H1 (cell line): ENCODE measurements around the gene NAA38. TPM values are rescaled to one million over a fixed set of nuclear protein-coding genes. Genes with fewer than 3 reads are reported as not detected.

Source experiments
- CTCF ChIA-PET: fragments of 300-600 bp; sonication (Branson Sonifier 250); formaldehyde crosslinking; loops from one replicate; lab custom pipeline; 2021; ENCODE audit not compliant: partially characterized antibody; lab: Charles Lee
- POLR2A ChIA-PET: fragments of 300-600 bp; sonication (Branson Sonifier 250); formaldehyde crosslinking; loops from one replicate; lab custom pipeline; 2021; ENCODE audit warnings: inconsistent platforms; ENCODE audit not compliant: partially characterized antibody; lab: Charles Lee
- DNase-seq, 2 experiments: peaks; one replicate each; pipeline versions ENCODE4 v3.0.0 to v3.0.0-alpha.2; 2010 to 2022; ENCODE audit warnings: low spot score in 2 of 2, low read depth in 1 of 2, mixed read lengths in 1 of 2
- FAIRE-seq: peaks from 2 replicates; lab custom pipeline; 2011; peaks lifted over from hg19 to GRCh38; lab: Jason Lieb, UNC
- H2AFZ ChIP-seq: 2 replicates; pipeline ENCODE4 v1.8.1; 2012; ENCODE audit warnings: low read length, inconsistent platforms
- H2AK5ac ChIP-seq: 2 replicates; pipeline ENCODE4 v1.6.1; 2013; ENCODE audit warnings: low read depth, low read length
- H2BK120ac ChIP-seq: replicated peaks from 2 replicates; pipeline ENCODE3; 2013; ENCODE audit warnings: low read depth, low read length, inconsistent platforms
- H2BK12ac ChIP-seq: 2 replicates; pipeline ENCODE4 v1.6.1; 2013; ENCODE audit warnings: low read depth, low read length
- H2BK15ac ChIP-seq: 2 replicates; pipeline ENCODE4 v1.6.1; 2013; ENCODE audit warnings: low read length
- H2BK20ac ChIP-seq: 2 replicates; pipeline ENCODE4 v1.6.1; 2013; ENCODE audit warnings: low read length
- H2BK5ac ChIP-seq: 2 replicates; pipeline ENCODE4 v1.6.1; 2013; ENCODE audit warnings: low read depth, low read length
- H3K14ac ChIP-seq: 2 replicates; pipeline ENCODE4 v1.6.1; 2013; ENCODE audit warnings: inconsistent platforms; ENCODE audit not compliant: insufficient read length
- H3K18ac ChIP-seq: 2 replicates; pipeline ENCODE4 v1.6.1; 2013; ENCODE audit warnings: low read length; ENCODE audit errors: extremely low read depth
- H3K23ac ChIP-seq: 2 replicates; pipeline ENCODE4 v1.6.1; 2013; ENCODE audit warnings: inconsistent platforms; ENCODE audit not compliant: insufficient read length
- H3K23me2 ChIP-seq: 2 replicates; pipeline ENCODE4 v1.6.1; 2013; ENCODE audit warnings: low read depth, low read length
- H3K27ac ChIP-seq: 2 replicates; pipeline ENCODE4 v1.6.1; 2011; ENCODE audit warnings: low read depth, low read length, inconsistent platforms
- H3K27me3 ChIP-seq, 4 experiments: replicated peaks in 1 of 4; 1 replicate in 1 of 4; 2 replicates in 3 of 4; pipeline versions ENCODE4 v1.6.1 to v1.8.1; 2011 to 2013; ENCODE audit warnings: low read length in 3 of 4, mild to moderate bottlenecking in 3 of 4, inconsistent platforms in 2 of 4, mixed read lengths in 2 of 4, moderate library complexity in 1 of 4; ENCODE audit not compliant: control insufficient read depth in 3 of 4, insufficient read depth in 3 of 4; ENCODE audit errors: extremely low read depth in 1 of 4
- H3K36me3 ChIP-seq, 4 experiments: 2 replicates each; pipeline versions ENCODE4 v1.6.1 to v1.8.1; 2011 to 2013; ENCODE audit warnings: mild to moderate bottlenecking in 4 of 4, low read length in 3 of 4, moderate library complexity in 2 of 4, control low read depth in 1 of 4, inconsistent platforms in 1 of 4; ENCODE audit not compliant: insufficient read depth in 4 of 4, control insufficient read depth in 2 of 4
- H3K4ac ChIP-seq: replicated peaks from 2 replicates; pipeline ENCODE3; 2013; ENCODE audit warnings: low read length, low read depth, mixed read lengths, inconsistent platforms; ENCODE audit not compliant: insufficient read length
- H3K4me1 ChIP-seq, 4 experiments: replicated peaks in 1 of 4; 1 replicate in 1 of 4; 2 replicates in 3 of 4; pipeline versions ENCODE4 v1.6.1 to v1.8.1; 2011 to 2013; ENCODE audit warnings: low read length in 3 of 4, inconsistent platforms in 2 of 4, mixed read lengths in 1 of 4; ENCODE audit not compliant: insufficient read depth in 4 of 4, control insufficient read depth in 3 of 4
- H3K4me2 ChIP-seq, 2 experiments: 2 replicates each; pipeline versions ENCODE4 v1.6.1 to v1.8.1; 2011 to 2013; ENCODE audit warnings: low read depth in 2 of 2, low read length in 2 of 2, control low read depth in 1 of 2, inconsistent platforms in 1 of 2, mild to moderate bottlenecking in 1 of 2; ENCODE audit not compliant: insufficient read depth in 1 of 2
- H3K4me3 ChIP-seq, 4 experiments: fragments of 200-600, 300-600 bp in 1 of 4; sonication (generic), shearing (Covaris generic), sonication (Bioruptor Twin) in 1 of 4; 2 replicates each; pipeline versions ENCODE4 v1.5.1 to v1.8.1; 2011 to 2016; ENCODE audit warnings: low read length in 4 of 4, low read depth in 3 of 4, control low read depth in 2 of 4, inconsistent platforms in 2 of 4, mild to moderate bottlenecking in 2 of 4, mixed read lengths in 1 of 4, moderate library complexity in 1 of 4; ENCODE audit not compliant: insufficient read depth in 2 of 4; ENCODE audit errors: extremely low read depth in 1 of 4
- H3K56ac ChIP-seq: replicated peaks from 2 replicates; pipeline ENCODE3; 2013; ENCODE audit warnings: low read depth, mild to moderate bottlenecking, mixed read lengths, low read length, inconsistent platforms; ENCODE audit not compliant: insufficient read length
- H3K79me1 ChIP-seq: 2 replicates; pipeline ENCODE4 v1.6.1; 2013; ENCODE audit warnings: low read depth, low read length, control low read depth
- H3K79me2 ChIP-seq, 2 experiments: 2 replicates each; pipeline versions ENCODE4 v1.6.1 to v1.8.1; 2012 to 2013; ENCODE audit warnings: low read length in 2 of 2, mild to moderate bottlenecking in 2 of 2, inconsistent platforms in 1 of 2; ENCODE audit not compliant: insufficient read depth in 2 of 2, control insufficient read depth in 1 of 2
- H3K9ac ChIP-seq, 4 experiments: replicated peaks in 1 of 4; 1 replicate in 1 of 4; 2 replicates in 3 of 4; pipeline versions ENCODE4 v1.6.1 to v1.8.1; 2011 to 2013; ENCODE audit warnings: low read depth in 3 of 4, low read length in 3 of 4, control low read depth in 2 of 4, mild to moderate bottlenecking in 2 of 4, moderate library complexity in 2 of 4, inconsistent platforms in 1 of 4; ENCODE audit errors: extremely low read depth in 1 of 4
- H3K9me3 ChIP-seq, 2 experiments: 2 replicates each; pipeline versions ENCODE4 v1.6.1 to v1.8.1; 2012 to 2013; ENCODE audit warnings: mild to moderate bottlenecking in 2 of 2, moderate library complexity in 2 of 2, control low read depth in 1 of 2, inconsistent platforms in 1 of 2, low read depth in 1 of 2, low read length in 1 of 2, mixed read lengths in 1 of 2; ENCODE audit not compliant: insufficient read depth in 2 of 2
- H4K20me1 ChIP-seq, 2 experiments: replicated peaks in 1 of 2; 2 replicates each; pipeline versions ENCODE3 to v1.8.1; 2011 to 2013; ENCODE audit warnings: inconsistent platforms in 2 of 2, low read length in 2 of 2, mild to moderate bottlenecking in 1 of 2; ENCODE audit not compliant: insufficient read depth in 2 of 2, control insufficient read depth in 1 of 2
- H4K5ac ChIP-seq: 2 replicates; pipeline ENCODE4 v1.6.1; 2013; ENCODE audit warnings: low read length, low read depth, mixed read lengths, inconsistent platforms; ENCODE audit not compliant: insufficient read length
- H4K8ac ChIP-seq: 2 replicates; pipeline ENCODE4 v1.8.0; 2013; ENCODE audit warnings: mild to moderate bottlenecking, moderate library complexity, low read length, inconsistent platforms; ENCODE audit not compliant: insufficient read depth; ENCODE audit errors: extremely low read depth
- H4K91ac ChIP-seq: replicated peaks from 2 replicates; pipeline ENCODE3; 2013; ENCODE audit warnings: low read length, mixed read lengths, inconsistent platforms; ENCODE audit not compliant: insufficient read length
- BACH1 ChIP-seq: IDR thresholded peaks from 2 replicates; pipeline ENCODE4 v1.6.1; 2012; ENCODE audit warnings: low read length, improper control_type of control experiment
- CHD2 ChIP-seq: IDR thresholded peaks from 2 replicates; pipeline ENCODE4 v1.6.1; 2012; ENCODE audit warnings: low read length, improper control_type of control experiment
- FOSL1 ChIP-seq: IDR thresholded peaks from 2 replicates; pipeline ENCODE4 v1.6.1; 2011; ENCODE audit warnings: mild to moderate bottlenecking, low read depth, low read length, moderate library complexity; ENCODE audit not compliant: insufficient read depth
- KDM4A ChIP-seq: IDR thresholded peaks from one replicate; pipeline ENCODE4 v1.7.1; 2012; ENCODE audit warnings: low read depth, mild to moderate bottlenecking, moderate library complexity, low read length, inconsistent platforms; ENCODE audit not compliant: severe bottlenecking
- KDM5A ChIP-seq: fragments of 200-600 bp; IDR thresholded peaks from 2 replicates; pipeline ENCODE4 v1.7.1; 2012; ENCODE audit warnings: mild to moderate bottlenecking, low read length, inconsistent platforms, mixed read lengths
- PHF8 ChIP-seq: fragments of 200-600 bp; sonication (generic); conservative IDR thresholded peaks from 2 replicates; pipeline ENCODE4 v1.7.1; 2012; ENCODE audit warnings: low read depth, mild to moderate bottlenecking, inconsistent platforms, low read length, moderate library complexity
- POU5F1 ChIP-seq: IDR thresholded peaks from 2 replicates; pipeline ENCODE4 v1.6.1; 2011; ENCODE audit warnings: low read depth, mild to moderate bottlenecking, low read length, moderate library complexity
- SP1 ChIP-seq: IDR thresholded peaks from 2 replicates; pipeline ENCODE4 v1.6.1; 2011; ENCODE audit warnings: low read depth, low read length
- YY1 ChIP-seq: IDR thresholded peaks from 2 replicates; pipeline ENCODE4 v1.6.1; 2011; ENCODE audit warnings: low read depth, mild to moderate bottlenecking, low read length
- WGBS, 2 experiments: shearing (Covaris generic) in 1 of 2; methylation state at CpG; one replicate each; pipeline versions ENCODE4 v1.1.6 to v1.1.7; 2013 to 2015; ENCODE audit warnings: low lambda C conversion rate in 2 of 2, mixed read lengths in 2 of 2, inconsistent platforms in 1 of 2, low coverage in 1 of 2, missing lambda C conversion rate in 1 of 2; ENCODE audit not compliant: insufficient replicate concordance in 2 of 2, insufficient coverage in 1 of 2, insufficient read length in 1 of 2; ENCODE audit errors: extremely low coverage in 1 of 2, missing lambda C conversion rate in 1 of 2; 5-methylcytosine and 5-hydroxymethylcytosine counted together
- polyA plus RNA-seq, 7 experiments: library from polyadenylated mRNA; depleted of rRNA in 3 of 7; stranded (reverse) in 5 of 7; unstranded in 2 of 7; fragments of >200 nt in 5 of 7; fragments of 200-250 nt in 2 of 7; gene quantifications; 1 replicate in 5 of 7; 2 replicates in 1 of 7; 4 replicates in 1 of 7; pipeline versions ENCODE4 v1.2.1 to v1.2.3, GENCODE V29; 2011 to 2013; ENCODE audit warnings: missing spikeins in 2 of 7, mixed read lengths in 2 of 7
- total RNA-seq: library from RNA; stranded (reverse); fragmentation: NEBNext Ultra II Directional; extraction: Animal tissue kit (Norgen Biotek cat#: 25700); gene quantifications from 2 replicates; pipeline ENCODE4 v1.2.1, GENCODE V29; 2021
- TF ChIP-seq, protein P1 (sequence below): IDR thresholded peaks from 2 replicates; pipeline ENCODE4 v1.6.1; 2011; ENCODE audit warnings: low read length, improper control_type of control experiment

The NAA38 gene
- total and polyA plus RNA-seq, 2 of the 8 experiments (the other 6 are each of a cell fraction or from before 2014, with no cell fraction given), result 30.2 to 109 TPM

DNA sequence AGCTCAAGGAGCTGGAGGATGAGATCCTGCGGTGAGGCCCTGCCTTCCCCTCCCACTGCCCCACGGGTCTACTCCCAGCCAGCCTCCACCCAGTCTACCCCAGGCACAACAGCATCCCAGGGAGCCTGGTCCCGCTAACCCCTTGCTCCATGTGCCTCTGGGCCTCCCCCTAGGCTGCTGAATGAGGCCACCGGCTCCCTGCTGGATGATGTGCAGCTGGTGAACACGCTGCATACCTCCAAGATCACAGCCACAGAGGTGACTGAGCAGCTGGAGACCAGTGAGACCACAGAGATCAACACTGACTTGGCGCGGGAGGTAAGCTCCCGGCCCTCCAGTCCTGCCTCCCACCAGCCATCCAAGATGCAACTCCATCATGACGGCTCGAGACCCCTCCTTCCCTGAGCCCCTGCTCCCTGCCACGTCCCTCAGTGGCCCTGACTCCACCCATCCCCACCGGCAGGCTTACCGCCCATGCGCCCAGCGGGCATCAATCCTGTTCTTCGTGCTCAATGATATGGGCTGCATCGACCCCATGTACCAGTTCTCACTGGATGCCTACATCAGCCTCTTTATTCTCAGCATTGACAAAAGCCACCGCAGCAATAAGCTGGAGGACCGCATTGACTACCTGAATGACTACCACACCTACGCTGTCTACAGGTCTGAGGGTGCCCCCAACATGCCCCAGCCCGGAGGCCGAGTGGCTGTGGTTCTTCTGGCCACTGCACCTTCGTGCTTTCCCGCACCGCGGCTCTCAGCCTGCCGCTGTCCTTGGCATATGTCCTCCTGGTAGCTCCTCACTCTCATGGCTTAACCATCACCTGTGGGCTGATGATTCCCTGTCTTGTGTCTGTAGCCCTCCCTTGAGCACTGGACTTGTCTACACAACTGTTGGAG is 38.4 kb downstream of the NAA38 start:
- no peaks in the 10 kb centered on the region for H3K9me3 ChIP-seq
- DNase-seq (no peak), FAIRE-seq (no peak)
- H2BK15ac ChIP-seq, result no peak overlapping the region
- no peak overlapping the region for H3K27ac ChIP-seq
- peaks cover 0 to 4% (median 3%) of the 10 kb centered on the region in 4 experiments; a peak in 5 of 7 replicates for H3K27me3 ChIP-seq
- no peak overlapping the region for H4K5ac ChIP-seq
- no peak overlapping the region for H2AFZ ChIP-seq
- no peaks in the 10 kb centered on the region for H3K79me2 ChIP-seq
- no peak overlapping the region for H3K4me2 ChIP-seq
- H2BK5ac ChIP-seq, result no peak overlapping the region
- H4K91ac ChIP-seq, result no peak overlapping the region
- H3K56ac ChIP-seq, result no peak overlapping the region
- H3K79me1 ChIP-seq, result no peaks in the 10 kb centered on the region
- 89% methylated on average over 27 of the region's 27 CpGs; no CpG with 5 or more reads in 1 of the 2 experiments for WGBS, 2 experiments
- POLR2A ChIA-PET, result no interaction called here
- H3K14ac ChIP-seq, result no peak overlapping the region
- no peak overlapping the region for H2AK5ac ChIP-seq
- H2BK20ac ChIP-seq, result no peak overlapping the region
- no peak overlapping the region for H3K4ac ChIP-seq
- no peaks in the 10 kb centered on the region for H3K36me3 ChIP-seq
- H3K23me2 ChIP-seq, result no peaks in the 10 kb centered on the region
- H3K4me1 ChIP-seq, result peaks cover 0 to 7% (median 5%) of the 10 kb centered on the region in 4 experiments; a peak in 5 of 7 replicates
- H3K18ac ChIP-seq, result no peak overlapping the region
- H3K9ac ChIP-seq, result no peak overlapping the region
- no peak overlapping the region; the same call in 1 of the 2 replicates for H4K8ac ChIP-seq
- CTCF ChIA-PET, result interaction anchor here (0.7 to 8.9 kb wide), 17 partner anchors 8 to 222 kb away, joined by 3 to 71 read pairs (median 4); partner anchors contain the start of gene KDM6B
- H3K4me3 ChIP-seq, result no peak overlapping the region
- no peak overlapping the region for H2BK120ac ChIP-seq
- H2BK12ac ChIP-seq, result no peak overlapping the region
- H3K23ac ChIP-seq, result no peak overlapping the region
- H4K20me1 ChIP-seq, result no peaks in the 10 kb centered on the region
- TF ChIP-seq FOSL1, result no peak
- no peak for TF ChIP-seq KDM5A
- TF ChIP-seq KDM4A, result no peak
- TF ChIP-seq YY1, result no peak
- no peak for TF ChIP-seq SP1
- no peak for TF ChIP-seq POU5F1
- TF ChIP-seq, protein P1, sequence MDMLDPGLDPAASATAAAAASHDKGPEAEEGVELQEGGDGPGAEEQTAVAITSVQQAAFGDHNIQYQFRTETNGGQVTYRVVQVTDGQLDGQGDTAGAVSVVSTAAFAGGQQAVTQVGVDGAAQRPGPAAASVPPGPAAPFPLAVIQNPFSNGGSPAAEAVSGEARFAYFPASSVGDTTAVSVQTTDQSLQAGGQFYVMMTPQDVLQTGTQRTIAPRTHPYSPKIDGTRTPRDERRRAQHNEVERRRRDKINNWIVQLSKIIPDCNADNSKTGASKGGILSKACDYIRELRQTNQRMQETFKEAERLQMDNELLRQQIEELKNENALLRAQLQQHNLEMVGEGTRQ, result no peak
- TF ChIP-seq PHF8, result no peak
- TF ChIP-seq CHD2, result no peak
- TF ChIP-seq BACH1, result no peak
